T-cell (primary cell): ENCODE data around the gene EPHA6. TPM values are rescaled to one million over a fixed set of nuclear protein-coding genes. Genes with fewer than 3 reads are reported as not detected.
"Not testable (repeated sequence)": the region's sequence is repeated elsewhere in the genome, so short reads cannot be mapped to it uniquely, and the experiment has no call there.

Experiments used
- ATAC-seq, 4 experiments: fragments of 200-7000 bp in 3 of 4; fragments of 150-1000 bp in 1 of 4; cut with Tn5 transposase; replicated peaks in 1 of 4; 1 replicate in 3 of 4; 2 replicates in 1 of 4; pipeline ENCODE4 v1.10.0; 2021; ENCODE audit warnings: moderate library complexity in 3 of 4, mild to moderate bottlenecking in 2 of 4, moderate number of reproducible peaks in 1 of 4
- CTCF ChIA-PET, 2 donors: fragments of 300-600 bp; sonication (Branson Sonifier 250); formaldehyde crosslinking; loops; one replicate each; lab custom pipeline; 2022; ENCODE audit warnings: antibody characterized with exemption in 2 of 2; lab: Charles Lee
- POLR2A ChIA-PET, 2 donors: fragments of 300-600 bp; sonication (Branson Sonifier 250); formaldehyde crosslinking; loops; one replicate each; lab custom pipeline; 2022; ENCODE audit warnings: antibody characterized with exemption in 2 of 2; lab: Charles Lee
- DNase-seq, 35 experiments: peaks; one replicate each; pipeline versions ENCODE4 v3.0.0 to v3.0.0-alpha.2; 2013 to 2023
- H3K27ac ChIP-seq: one replicate; pipeline ENCODE4 v1.5.1; 2013; ENCODE audit warnings: low read length
- H3K27me3 ChIP-seq, 2 experiments: replicated peaks in 1 of 2; 1 replicate in 1 of 2; 2 replicates in 1 of 2; pipeline versions ENCODE4 v1.6.1 to v1.7.0; 2013; ENCODE audit warnings: low read length in 1 of 2, mixed read lengths in 1 of 2; ENCODE audit not compliant: control insufficient read depth in 2 of 2, insufficient read depth in 2 of 2; ENCODE audit errors: extremely low read depth in 1 of 2
- H3K36me3 ChIP-seq, 2 donors: 1 replicate in 1 of 2; 2 replicates in 1 of 2; pipeline versions ENCODE4 v1.6.1 to v1.7.0; 2013; ENCODE audit warnings: low read length in 1 of 2; ENCODE audit not compliant: control insufficient read depth in 2 of 2, insufficient read depth in 1 of 2; ENCODE audit errors: extremely low read depth in 1 of 2
- H3K4me1 ChIP-seq, 2 experiments: 1 replicate in 1 of 2; 2 replicates in 1 of 2; pipeline versions ENCODE4 v1.6.1 to v1.7.0; 2013; ENCODE audit warnings: low read length in 2 of 2, mixed read lengths in 1 of 2; ENCODE audit not compliant: insufficient read depth in 2 of 2, control insufficient read depth in 1 of 2; ENCODE audit errors: extremely low read depth in 1 of 2
- H3K4me3 ChIP-seq, 2 donors: 1 replicate in 1 of 2; 2 replicates in 1 of 2; pipeline versions ENCODE4 v1.5.1 to v1.7.0; 2013; ENCODE audit warnings: mild to moderate bottlenecking in 2 of 2, low read length in 1 of 2, moderate library complexity in 1 of 2; ENCODE audit not compliant: control insufficient read depth in 1 of 2; ENCODE audit errors: extremely low read depth in 1 of 2
- H3K9me3 ChIP-seq: 2 replicates; pipeline ENCODE4 v1.7.0; 2013
- H3K27ac Mint-ChIP-seq, 2 donors: one replicate each; pipeline ENCODE4 v1.8.0; 2020 to 2021; ENCODE audit warnings: mild to moderate bottlenecking in 2 of 2, mixed read lengths in 2 of 2
- H3K27me3 Mint-ChIP-seq, 2 donors: one replicate each; pipeline ENCODE4 v1.8.0; 2021 to 2022; ENCODE audit warnings: mixed read lengths in 2 of 2
- H3K36me3 Mint-ChIP-seq: one replicate; pipeline ENCODE4 v1.8.0; 2021; ENCODE audit warnings: mixed read lengths
- H3K4me1 Mint-ChIP-seq, 3 donors: one replicate each; pipeline ENCODE4 v1.8.0; 2020 to 2022; ENCODE audit warnings: mixed read lengths in 3 of 3, mild to moderate bottlenecking in 1 of 3
- H3K4me3 Mint-ChIP-seq, 3 donors: one replicate each; pipeline ENCODE4 v1.8.0; 2020 to 2022; ENCODE audit warnings: mild to moderate bottlenecking in 3 of 3, mixed read lengths in 3 of 3, moderate library complexity in 3 of 3
- H3K9me3 Mint-ChIP-seq, 3 donors: one replicate each; pipeline ENCODE4 v1.8.0; 2020 to 2022; ENCODE audit warnings: mixed read lengths in 3 of 3
- WGBS: methylation state at CpG from one replicate; pipeline ENCODE4 v1.1.5; 2013; ENCODE audit warnings: missing lambda C conversion rate; ENCODE audit not compliant: insufficient coverage; 5-methylcytosine and 5-hydroxymethylcytosine counted together
- total RNA-seq, 35 experiments: library from RNA in 6 of 35; stranded (reverse) in 6 of 35; fragments of 120-200 nt in 1 of 35; gene quantifications; one replicate each; pipeline versions ENCODE4 v1.2.1 to v1.2.4 and lab custom pipeline; 2013 to 2026

EPHA6 gene
- total RNA-seq, 5 donors from 2014 or later (not counting 1 experiment from before 2014, with no cell fraction given): not detected

DNA sequence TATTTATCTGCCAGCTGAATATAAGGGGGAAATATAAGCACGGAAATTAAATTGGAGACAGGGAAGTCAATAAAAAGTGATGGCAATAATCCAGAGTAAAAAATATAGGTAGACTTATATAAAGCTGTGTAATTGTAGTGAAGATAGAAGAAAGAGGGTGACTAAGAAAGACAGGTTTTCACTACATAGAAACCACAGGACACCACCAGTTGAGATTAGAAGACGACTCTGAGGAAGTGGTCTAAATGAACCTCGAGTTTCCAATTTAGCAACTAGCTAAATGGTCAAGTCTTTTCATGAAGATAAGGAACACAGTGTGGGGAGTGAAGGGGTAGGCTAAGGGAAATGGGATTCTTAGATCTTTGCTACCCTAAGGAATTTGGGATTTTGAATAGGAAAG, 761.3 kb downstream of the EPHA6 start:
- Mint-ChIP-seq H3K4me1 (no peaks in the 10 kb centered on the region), H3K27me3 (no peaks in the 10 kb centered on the region), H3K36me3 (no peaks in the 10 kb centered on the region), H3K4me3 (no peak overlapping the region), H3K27ac (no peak overlapping the region), H3K9me3 (no peaks in the 10 kb centered on the region)
- ChIA-PET POLR2A (no interaction called here), CTCF (no interaction called here)
- Histone ChIP-seq H3K4me3 (no peak overlapping the region), H3K4me1 (no peaks in the 10 kb centered on the region), H3K27ac (no peak overlapping the region), H3K27me3 (no peaks in the 10 kb centered on the region), H3K36me3 (no peaks in the 10 kb centered on the region), H3K9me3 (no peaks in the 10 kb centered on the region)
- ATAC-seq (no peak), DNase-seq (no peak)
- WGBS: no CpG with 5 or more reads among the region's 3 CpGs

DNA sequence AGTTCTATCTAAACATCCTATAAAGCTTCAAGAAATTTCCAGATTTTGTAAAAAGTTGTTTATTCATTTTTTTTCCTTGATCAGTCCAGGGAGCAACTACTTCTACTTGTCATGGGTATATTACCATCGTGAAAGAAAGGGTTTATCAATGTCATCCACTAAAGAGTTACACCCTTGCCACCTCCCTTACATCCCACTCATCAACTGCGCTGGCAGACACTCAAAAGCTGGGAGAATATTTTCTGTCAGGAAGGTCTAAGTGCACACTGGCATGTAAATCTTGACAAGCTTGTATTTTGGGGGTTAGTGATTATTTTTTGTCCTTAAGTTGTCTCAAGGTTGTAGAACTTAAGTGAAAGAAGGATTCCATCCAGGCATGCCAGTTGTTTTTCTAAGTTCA, 761.8 kb downstream of the EPHA6 start:
- H3K4me3 Mint-ChIP-seq: no peak overlapping the region
- ChIA-PET POLR2A (no interaction called here), CTCF (no interaction called here)
- no peaks in the 10 kb centered on the region for H3K27me3 ChIP-seq
- H3K27me3 Mint-ChIP-seq: no peaks in the 10 kb centered on the region
- DNase-seq: no peak
- WGBS: no CpG with 5 or more reads among the region's 2 CpGs
- H3K9me3 Mint-ChIP-seq: no peaks in the 10 kb centered on the region
- H3K36me3 ChIP-seq: no peaks in the 10 kb centered on the region
- no peak overlapping the region for H3K4me3 ChIP-seq
- no peaks in the 10 kb centered on the region for H3K9me3 ChIP-seq
- no peak for ATAC-seq
- H3K4me1 Mint-ChIP-seq: no peaks in the 10 kb centered on the region
- no peaks in the 10 kb centered on the region for H3K36me3 Mint-ChIP-seq
- no peaks in the 10 kb centered on the region for H3K4me1 ChIP-seq
- no peak overlapping the region for H3K27ac Mint-ChIP-seq
- no peak overlapping the region for H3K27ac ChIP-seq

DNA sequence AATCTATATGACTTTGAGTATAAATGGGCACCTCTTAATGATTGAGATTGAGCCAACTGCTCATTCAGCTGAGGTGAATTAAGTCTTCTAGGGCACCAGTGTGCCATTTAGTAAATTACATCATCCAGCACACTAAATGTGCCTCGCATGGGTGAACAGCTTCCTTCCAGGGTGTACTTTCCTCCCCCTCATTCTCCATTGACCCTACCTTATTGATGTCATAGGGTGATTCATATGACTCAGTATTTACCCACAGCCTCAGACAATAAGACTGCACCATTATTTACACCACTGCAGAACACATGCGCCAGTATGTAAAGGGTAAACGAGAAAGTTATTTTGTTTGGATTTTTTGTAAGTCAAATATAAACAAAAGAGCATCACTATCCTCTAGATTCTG, 765.0 kb downstream of the EPHA6 start:
- Mint-ChIP-seq H3K27me3 (no peaks in the 10 kb centered on the region), H3K4me3 (no peak overlapping the region), H3K36me3 (no peaks in the 10 kb centered on the region), H3K4me1 (no peaks in the 10 kb centered on the region), H3K9me3 (no peaks in the 10 kb centered on the region), H3K27ac (no peak overlapping the region)
- no peaks in the 10 kb centered on the region for H3K4me1 ChIP-seq
- H3K27ac ChIP-seq: no peak overlapping the region
- WGBS: no CpG with 5 or more reads among the region's 3 CpGs
- no peaks in the 10 kb centered on the region for H3K9me3 ChIP-seq
- H3K4me3 ChIP-seq: no peak overlapping the region
- DNase-seq (no peak), ATAC-seq (no peak)
- no peaks in the 10 kb centered on the region for H3K36me3 ChIP-seq
- ChIA-PET CTCF (interaction anchor here in 1 of 2 donors (0.7 kb wide), 1 partner anchor 446 kb away, joined by 3 read pairs; no protein-coding TSS in a partner anchor), POLR2A (no interaction called here)
- H3K27me3 ChIP-seq: no peaks in the 10 kb centered on the region

DNA sequence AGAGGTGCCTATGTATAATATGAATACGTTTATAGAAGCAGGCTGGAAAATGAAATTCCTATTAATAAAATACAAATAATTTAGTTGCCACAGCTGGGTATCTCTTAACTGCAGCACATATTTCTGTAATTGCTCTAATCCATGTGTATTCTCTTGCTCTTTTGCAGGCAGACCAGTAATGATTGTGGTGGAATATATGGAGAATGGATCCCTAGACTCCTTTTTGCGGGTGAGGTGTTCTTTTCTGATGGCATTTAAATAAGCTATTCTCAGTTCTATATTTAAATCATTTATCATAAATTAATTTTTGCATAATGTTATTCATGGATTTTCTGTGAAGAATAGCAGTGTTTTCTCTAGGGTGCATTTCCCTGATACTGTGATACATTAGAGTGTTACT, 796.2 kb downstream of the EPHA6 start:
- no peak for DNase-seq
- ATAC-seq: no peak
- Histone ChIP-seq H3K27me3 (peaks cover 0 to 5% of the 10 kb centered on the region in 2 experiments), H3K4me3 (no peak overlapping the region), H3K9me3 (no peaks in the 10 kb centered on the region), H3K27ac (no peak overlapping the region), H3K4me1 (no peaks in the 10 kb centered on the region), H3K36me3 (no peaks in the 10 kb centered on the region)
- Mint-ChIP-seq H3K36me3 (no peaks in the 10 kb centered on the region), H3K27ac (no peak overlapping the region), H3K4me1 (no peaks in the 10 kb centered on the region), H3K9me3 (peaks cover 0 to 8% (median 0%) of the 10 kb centered on the region in 3 donors), H3K27me3 (peaks cover 1 to 4% of the 10 kb centered on the region in 2 donors), H3K4me3 (no peak overlapping the region)
- POLR2A ChIA-PET: no interaction called here
- CTCF ChIA-PET: no interaction called here
- no CpG with 5 or more reads among the region's 2 CpGs for WGBS

DNA sequence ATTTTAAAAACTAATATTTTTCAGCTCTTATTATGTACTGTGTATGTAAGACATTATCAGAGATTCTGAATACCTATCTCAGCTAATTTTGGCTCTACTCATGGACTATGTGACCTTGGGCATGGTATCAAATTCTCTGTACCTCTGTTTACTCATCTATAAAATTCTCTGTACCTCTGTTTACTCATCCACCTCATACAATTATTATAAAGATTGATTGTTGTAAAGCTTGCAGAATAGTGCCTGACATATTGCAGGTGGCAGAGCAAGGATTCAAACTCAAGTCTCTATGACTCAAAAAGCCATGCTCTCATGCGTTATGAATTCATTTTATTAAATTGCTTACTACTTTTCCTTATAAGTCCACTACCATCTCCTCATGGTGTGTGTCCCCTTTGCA, 798.2 kb downstream of the EPHA6 start:
- ChIA-PET CTCF (no interaction called here), POLR2A (interaction anchor here in 1 of 2 donors (0.7 kb wide), 1 partner anchor 61 kb away, joined by 3 read pairs; no protein-coding TSS in a partner anchor)
- Histone ChIP-seq H3K9me3 (no peaks in the 10 kb centered on the region), H3K27ac (no peak overlapping the region), H3K4me3 (no peak overlapping the region), H3K4me1 (no peaks in the 10 kb centered on the region), H3K36me3 (no peaks in the 10 kb centered on the region), H3K27me3 (peaks cover 0 to 5% of the 10 kb centered on the region in 2 experiments)
- Mint-ChIP-seq H3K36me3 (no peaks in the 10 kb centered on the region), H3K27me3 (peaks cover 1 to 4% of the 10 kb centered on the region in 2 donors), H3K9me3 (peaks cover 0 to 8% (median 8%) of the 10 kb centered on the region in 3 donors), H3K4me3 (no peak overlapping the region), H3K27ac (no peak overlapping the region), H3K4me1 (no peaks in the 10 kb centered on the region)
- no CpG with 5 or more reads among the region's 1 CpG for WGBS
- no peak for ATAC-seq
- DNase-seq: no peak

DNA sequence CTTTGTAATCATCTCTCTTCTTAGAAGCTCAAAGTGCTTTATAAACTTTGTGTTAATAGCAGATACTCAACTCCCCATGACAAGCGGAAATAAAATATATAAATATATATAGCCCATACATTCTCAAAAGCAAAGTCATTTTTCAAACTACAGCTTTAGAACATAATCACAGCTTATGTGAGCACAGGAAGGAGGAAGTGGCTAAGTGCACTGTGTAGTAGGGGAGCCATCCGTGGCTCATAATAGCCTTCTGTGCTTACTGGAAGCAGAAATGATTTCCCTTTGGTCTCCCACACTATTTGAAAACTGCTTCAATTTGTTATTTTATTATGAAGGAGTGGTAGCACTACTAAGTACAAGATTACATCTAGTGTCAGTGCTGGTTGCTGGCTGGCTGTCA, 798.7 kb downstream of the EPHA6 start:
- ATAC-seq (no peak), DNase-seq (no peak)
- Histone ChIP-seq H3K4me1 (no peaks in the 10 kb centered on the region), H3K9me3 (no peaks in the 10 kb centered on the region), H3K27ac (no peak overlapping the region), H3K27me3 (peaks cover 0 to 5% of the 10 kb centered on the region in 2 experiments), H3K36me3 (no peaks in the 10 kb centered on the region), H3K4me3 (no peak overlapping the region)
- no peaks in the 10 kb centered on the region for H3K36me3 Mint-ChIP-seq
- peaks cover 2 to 12% (median 8%) of the 10 kb centered on the region in 3 donors for H3K9me3 Mint-ChIP-seq
- H3K4me1 Mint-ChIP-seq: no peaks in the 10 kb centered on the region
- ChIA-PET CTCF (no interaction called here), POLR2A (interaction anchor here in 1 of 2 donors (0.7 kb wide), 1 partner anchor 62 kb away, joined by 3 read pairs; no protein-coding TSS in a partner anchor)
- H3K27me3 Mint-ChIP-seq: peaks cover 1 to 4% of the 10 kb centered on the region in 2 donors
- no peak overlapping the region for H3K4me3 Mint-ChIP-seq
- H3K27ac Mint-ChIP-seq: no peak overlapping the region
- WGBS: no CpG with 5 or more reads among the region's 2 CpGs

DNA sequence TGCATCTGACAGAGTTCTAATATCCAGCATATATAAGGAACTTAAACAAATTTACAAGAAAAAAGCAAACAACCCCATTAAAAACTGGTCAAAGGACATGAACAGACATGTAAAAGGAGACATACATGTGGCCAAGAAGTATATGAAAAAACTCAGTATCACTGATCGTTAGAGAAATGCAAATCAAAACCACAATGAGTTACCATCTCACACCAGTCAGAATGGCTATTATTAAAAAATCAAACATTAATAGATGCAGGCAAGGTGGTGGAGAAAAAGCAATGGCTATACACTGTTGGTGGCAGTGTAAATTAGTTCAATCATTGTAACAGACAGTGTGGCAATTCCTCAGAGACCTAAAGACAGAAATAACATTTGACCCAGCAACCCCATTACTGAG, 806.1 kb downstream of the EPHA6 start:
- H3K36me3 Mint-ChIP-seq, CTCF ChIA-PET, H3K27ac Mint-ChIP-seq, ATAC-seq, H3K27ac ChIP-seq, DNase-seq, H3K36me3 ChIP-seq, H3K27me3 ChIP-seq, POLR2A ChIA-PET, H3K9me3 ChIP-seq, H3K4me3 Mint-ChIP-seq, H3K4me3 ChIP-seq, H3K4me1 ChIP-seq, H3K27me3 Mint-ChIP-seq, H3K4me1 Mint-ChIP-seq: not testable (repeated sequence)
- peaks cover 0 to 13% (median 2%) of the 10 kb centered on the region in 3 donors for H3K9me3 Mint-ChIP-seq
- no CpG with 5 or more reads among the region's 1 CpG for WGBS
